Panc1 (cell line): Measurements from ENCODE around the gene BAD. TPM values are rescaled to one million over a fixed set of nuclear protein-coding genes. Genes with fewer than 3 reads are reported as not detected.
"Not testable (repeated sequence)": the region's sequence is repeated elsewhere in the genome, so short reads cannot be mapped to it uniquely, and the experiment has no call there.

ENCODE experiments used
- ATAC-seq: fragments of 200-7000 bp; cut with Tn5 transposase; 2 replicates; pipeline ENCODE4 v1.9.1; 2020; ENCODE audit warnings: mild to moderate bottlenecking, moderate library complexity
- BruUV-seq: library from RNA; stranded (reverse); fragments of 400-500 nt; replicated peaks from 2 replicates; lab custom pipeline; 2021; lab: Mats Ljungman, UMichigan
- CTCF ChIA-PET: fragments of 300-600 bp; sonication (Branson Sonifier 250); formaldehyde crosslinking; loops from one replicate; lab custom pipeline; 2022; ENCODE audit warnings: antibody characterized with exemption; lab: Charles Lee
- POLR2A ChIA-PET: fragments of 300-600 bp; sonication (Branson Sonifier 250); formaldehyde crosslinking; loops from one replicate; lab custom pipeline; 2022; ENCODE audit warnings: antibody characterized with exemption; lab: Charles Lee
- DNase-seq: peaks from one replicate; pipeline ENCODE4 v3.0.0-alpha.2; 2010; ENCODE audit warnings: low read depth, low spot score
- H3K27ac ChIP-seq: 2 replicates; pipeline ENCODE4 v1.5.1; 2011; ENCODE audit warnings: mild to moderate bottlenecking, low read length, inconsistent platforms
- H3K27me3 ChIP-seq: fragments of 200-500 bp; sonication (Bioruptor generic); 2 replicates; pipeline ENCODE4 v1.6.0; 2014; ENCODE audit warnings: low read length, inconsistent platforms; ENCODE audit not compliant: control insufficient read depth, insufficient read depth
- H3K36me3 ChIP-seq: fragments of 200-500 bp; sonication (Bioruptor generic); 2 replicates; pipeline ENCODE4 v1.5.1; 2014; ENCODE audit warnings: inconsistent platforms, mild to moderate bottlenecking, low read length, moderate library complexity; ENCODE audit not compliant: control insufficient read depth, insufficient read depth
- H3K4me1 ChIP-seq: 2 replicates; pipeline ENCODE4 v1.5.1; 2011; ENCODE audit warnings: inconsistent platforms, mild to moderate bottlenecking, low read length, moderate library complexity; ENCODE audit not compliant: control insufficient read depth, insufficient read depth
- H3K4me3 ChIP-seq, 2 experiments: 2 replicates each; pipeline ENCODE4 v1.5.1; 2011 to 2012; ENCODE audit warnings: low read depth in 2 of 2, low read length in 2 of 2, mild to moderate bottlenecking in 2 of 2, inconsistent platforms in 1 of 2, moderate library complexity in 1 of 2
- H3K9me3 ChIP-seq: fragments of 200-500 bp; sonication (Bioruptor generic); 2 replicates; pipeline ENCODE4 v1.5.1; 2014; ENCODE audit warnings: low read depth, mild to moderate bottlenecking, inconsistent platforms, low read length, moderate library complexity; ENCODE audit not compliant: control insufficient read depth, insufficient read depth
- POLR2AphosphoS5 ChIP-seq: IDR thresholded peaks from 2 replicates; pipeline ENCODE4 v1.6.1; 2012; ENCODE audit warnings: mild to moderate bottlenecking, low read depth, low read length, moderate library complexity
- SIN3A ChIP-seq: IDR thresholded peaks from 2 replicates; pipeline ENCODE4 v1.6.1; 2012; ENCODE audit warnings: low read depth, mild to moderate bottlenecking, low read length, moderate library complexity, borderline replicate concordance; ENCODE audit not compliant: insufficient read depth
- TCF7L2 ChIP-seq: IDR thresholded peaks from 2 replicates; pipeline ENCODE4 v1.6.1; 2011; ENCODE audit warnings: mild to moderate bottlenecking, low read depth, low read length, inconsistent platforms
- in situ Hi-C: cut with HindIII; loops from 2 replicates; pipeline ENCODE4 v1.10.0; 2016; ENCODE audit warnings: low sequenced_read_pairs, low pct_unique_long_range_greater_than_20kb
- intact Hi-C: fragments of 100-400 bp; cut with micrococcal nuclease; formaldehyde crosslinking; loops from one replicate; pipeline ENCODE4 v1.10.0; 2022; ENCODE audit not compliant: unreplicated experiment
- total RNA-seq: library from RNA; stranded (reverse); gene quantifications from one replicate; pipeline ENCODE4 v1.2.1, GENCODE V29; 2021; ENCODE audit not compliant: unreplicated experiment
- TF ChIP-seq, protein P1 (sequence below), 2 experiments: IDR thresholded peaks; 2 replicates each; pipeline ENCODE4 v1.6.1; 2011 to 2012; ENCODE audit warnings: low read depth in 2 of 2, control low read depth in 1 of 2, low read length in 1 of 2, mild to moderate bottlenecking in 1 of 2, moderate library complexity in 1 of 2; ENCODE audit not compliant: insufficient read depth in 1 of 2
- TF ChIP-seq, protein P2 (sequence below): fragments of 450-650 bp; IDR thresholded peaks from 2 replicates; pipeline ENCODE4 v1.5.1; 2017; ENCODE audit warnings: mild to moderate bottlenecking

Gene BAD
- total RNA-seq, 1 experiment from 2014 or later: 77.7 TPM

DNA sequence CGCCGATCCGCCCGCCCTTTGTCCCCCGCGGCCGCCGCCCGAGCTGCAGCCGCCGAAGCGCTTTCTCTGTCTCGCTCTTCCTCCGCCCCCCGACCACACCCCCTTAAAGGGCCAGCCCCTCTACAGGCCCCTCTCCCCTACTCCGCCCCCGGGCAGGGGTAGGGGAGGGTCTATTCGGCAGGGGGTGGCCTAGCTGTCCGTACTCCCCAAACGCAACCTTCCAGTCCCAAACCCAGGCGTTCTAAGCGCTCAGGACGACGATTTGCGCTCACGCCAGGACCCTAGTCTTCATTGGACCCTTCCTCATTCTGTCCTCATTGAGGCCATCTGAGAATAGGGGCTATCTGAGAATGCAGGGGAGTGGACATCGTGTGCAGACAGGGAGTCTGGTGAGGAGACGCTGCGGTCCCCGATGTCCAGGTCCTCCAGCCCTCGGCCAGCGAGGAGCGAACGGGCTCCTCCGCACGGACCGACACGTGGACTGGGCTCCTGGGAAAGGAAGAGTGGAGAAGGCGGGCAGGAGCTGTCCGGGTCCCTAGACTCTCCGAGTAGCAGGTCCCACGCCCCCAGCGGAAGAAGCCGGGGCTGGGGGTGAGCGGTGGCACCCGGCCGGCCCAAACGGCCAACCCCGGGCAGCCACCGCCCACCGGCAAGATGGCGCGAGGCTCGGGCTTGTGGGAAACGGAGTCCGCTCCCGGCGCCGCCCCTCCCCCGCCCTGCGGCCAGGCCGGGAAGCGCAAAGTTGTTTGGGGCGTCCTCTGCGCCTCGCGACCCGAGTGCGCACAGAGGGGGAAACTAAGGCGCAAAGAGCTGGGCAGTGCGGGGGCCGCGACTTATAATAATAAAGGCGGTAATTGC, 37.4 kb downstream of the BAD start, which contains the start of gene PPP1R14B:
Gene PPP1R14B, minus strand, starts transcription at position 73 of the 858 bp plus-strand sequence. CDS start 270 bp downstream, outside the sequence.
- Histone ChIP-seq H3K27ac (peak within 1 kb of the TSS; percentile 99), H3K27me3 (no peaks in the 10 kb centered on the region), H3K4me3 (peak within 1 kb of the TSS; percentile 85 to 95), H3K4me1 (peaks cover 54% of the 10 kb centered on the region), H3K9me3 (no peaks in the 10 kb centered on the region), H3K36me3 (peaks cover 7% of the 10 kb centered on the region; the same call in 1 of the 2 replicates)
- POLR2A ChIA-PET: no interaction called here
- ATAC-seq (peak; percentile 67), DNase-seq (no peak)
- TF ChIP-seq, protein P1, sequence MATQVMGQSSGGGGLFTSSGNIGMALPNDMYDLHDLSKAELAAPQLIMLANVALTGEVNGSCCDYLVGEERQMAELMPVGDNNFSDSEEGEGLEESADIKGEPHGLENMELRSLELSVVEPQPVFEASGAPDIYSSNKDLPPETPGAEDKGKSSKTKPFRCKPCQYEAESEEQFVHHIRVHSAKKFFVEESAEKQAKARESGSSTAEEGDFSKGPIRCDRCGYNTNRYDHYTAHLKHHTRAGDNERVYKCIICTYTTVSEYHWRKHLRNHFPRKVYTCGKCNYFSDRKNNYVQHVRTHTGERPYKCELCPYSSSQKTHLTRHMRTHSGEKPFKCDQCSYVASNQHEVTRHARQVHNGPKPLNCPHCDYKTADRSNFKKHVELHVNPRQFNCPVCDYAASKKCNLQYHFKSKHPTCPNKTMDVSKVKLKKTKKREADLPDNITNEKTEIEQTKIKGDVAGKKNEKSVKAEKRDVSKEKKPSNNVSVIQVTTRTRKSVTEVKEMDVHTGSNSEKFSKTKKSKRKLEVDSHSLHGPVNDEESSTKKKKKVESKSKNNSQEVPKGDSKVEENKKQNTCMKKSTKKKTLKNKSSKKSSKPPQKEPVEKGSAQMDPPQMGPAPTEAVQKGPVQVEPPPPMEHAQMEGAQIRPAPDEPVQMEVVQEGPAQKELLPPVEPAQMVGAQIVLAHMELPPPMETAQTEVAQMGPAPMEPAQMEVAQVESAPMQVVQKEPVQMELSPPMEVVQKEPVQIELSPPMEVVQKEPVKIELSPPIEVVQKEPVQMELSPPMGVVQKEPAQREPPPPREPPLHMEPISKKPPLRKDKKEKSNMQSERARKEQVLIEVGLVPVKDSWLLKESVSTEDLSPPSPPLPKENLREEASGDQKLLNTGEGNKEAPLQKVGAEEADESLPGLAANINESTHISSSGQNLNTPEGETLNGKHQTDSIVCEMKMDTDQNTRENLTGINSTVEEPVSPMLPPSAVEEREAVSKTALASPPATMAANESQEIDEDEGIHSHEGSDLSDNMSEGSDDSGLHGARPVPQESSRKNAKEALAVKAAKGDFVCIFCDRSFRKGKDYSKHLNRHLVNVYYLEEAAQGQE (IDR thresholded peaks at IDR 0.05; ENCODE audit: insufficient read depth in 1 of 2, low read depth in 2 of 2, low read length in 1 of 2): no peak
- TF ChIP-seq POLR2AphosphoS5 (peak; percentile 62; the same call in 1 of the 2 replicates), TCF7L2 (no peak), SIN3A (peak; percentile 63; the same call in 1 of the 2 replicates)
- TF ChIP-seq, protein P2, sequence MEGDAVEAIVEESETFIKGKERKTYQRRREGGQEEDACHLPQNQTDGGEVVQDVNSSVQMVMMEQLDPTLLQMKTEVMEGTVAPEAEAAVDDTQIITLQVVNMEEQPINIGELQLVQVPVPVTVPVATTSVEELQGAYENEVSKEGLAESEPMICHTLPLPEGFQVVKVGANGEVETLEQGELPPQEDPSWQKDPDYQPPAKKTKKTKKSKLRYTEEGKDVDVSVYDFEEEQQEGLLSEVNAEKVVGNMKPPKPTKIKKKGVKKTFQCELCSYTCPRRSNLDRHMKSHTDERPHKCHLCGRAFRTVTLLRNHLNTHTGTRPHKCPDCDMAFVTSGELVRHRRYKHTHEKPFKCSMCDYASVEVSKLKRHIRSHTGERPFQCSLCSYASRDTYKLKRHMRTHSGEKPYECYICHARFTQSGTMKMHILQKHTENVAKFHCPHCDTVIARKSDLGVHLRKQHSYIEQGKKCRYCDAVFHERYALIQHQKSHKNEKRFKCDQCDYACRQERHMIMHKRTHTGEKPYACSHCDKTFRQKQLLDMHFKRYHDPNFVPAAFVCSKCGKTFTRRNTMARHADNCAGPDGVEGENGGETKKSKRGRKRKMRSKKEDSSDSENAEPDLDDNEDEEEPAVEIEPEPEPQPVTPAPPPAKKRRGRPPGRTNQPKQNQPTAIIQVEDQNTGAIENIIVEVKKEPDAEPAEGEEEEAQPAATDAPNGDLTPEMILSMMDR: no peak
- CTCF ChIA-PET: no interaction called here
- intact Hi-C loops (loop anchor here (10.0 kb wide), 1 partner anchor 58 kb away; the partner anchor contains the start of genes CATSPERZ and ESRRA), in situ Hi-C loops (no loop called here)
- BruUV-seq: no TSS peak

DNA sequence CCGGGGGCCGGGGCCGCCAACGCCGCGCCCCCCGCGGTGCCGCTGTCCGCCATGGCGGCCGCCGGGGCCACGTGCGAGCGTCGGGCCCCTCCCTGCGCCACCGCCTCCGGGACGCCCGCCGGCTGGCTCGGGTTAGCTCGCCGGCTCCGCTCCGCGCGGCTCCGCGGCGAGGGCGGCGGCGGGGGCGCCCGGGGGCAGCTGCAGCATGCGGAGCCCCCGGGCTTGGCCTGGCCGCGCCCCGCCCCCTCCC, 37.9 kb downstream of the BAD start:
- ATAC-seq: peak; percentile 2
- POLR2A ChIA-PET: interaction anchor here (0.5 kb wide), 1 partner anchor 56 kb away, joined by 3 read pairs; no protein-coding TSS in a partner anchor
- H3K9me3 ChIP-seq: not testable (repeated sequence)

More for the DNA sequence above, 37.9 kb downstream of the BAD start:
- Histone ChIP-seq H3K4me3 (peak overlapping the region; percentile 85 to 95), H3K4me1 (peaks cover 54% of the 10 kb centered on the region)
- in situ Hi-C loops, H3K27me3 ChIP-seq, DNase-seq, CTCF ChIA-PET, H3K27ac ChIP-seq, BruUV-seq, H3K36me3 ChIP-seq: not testable (repeated sequence)
- intact Hi-C loops: loop anchor here (10.0 kb wide), 1 partner anchor 58 kb away; the partner anchor contains the start of genes CATSPERZ and ESRRA
